ENCODE results near the gene VAPA. TPM values are rescaled to one million over a fixed set of nuclear protein-coding genes. Genes with fewer than 3 reads are reported as not detected.
A peak's percentile ranks its signal among the peaks of the same experiment; 100 is the strongest.

VAPA gene
- total and polyA plus RNA-seq, 9 of the 15 experiments (the other 6 are each of a cell fraction or from before 2014, with no cell fraction given): 219 to 902 (median 526) TPM

DNA sequence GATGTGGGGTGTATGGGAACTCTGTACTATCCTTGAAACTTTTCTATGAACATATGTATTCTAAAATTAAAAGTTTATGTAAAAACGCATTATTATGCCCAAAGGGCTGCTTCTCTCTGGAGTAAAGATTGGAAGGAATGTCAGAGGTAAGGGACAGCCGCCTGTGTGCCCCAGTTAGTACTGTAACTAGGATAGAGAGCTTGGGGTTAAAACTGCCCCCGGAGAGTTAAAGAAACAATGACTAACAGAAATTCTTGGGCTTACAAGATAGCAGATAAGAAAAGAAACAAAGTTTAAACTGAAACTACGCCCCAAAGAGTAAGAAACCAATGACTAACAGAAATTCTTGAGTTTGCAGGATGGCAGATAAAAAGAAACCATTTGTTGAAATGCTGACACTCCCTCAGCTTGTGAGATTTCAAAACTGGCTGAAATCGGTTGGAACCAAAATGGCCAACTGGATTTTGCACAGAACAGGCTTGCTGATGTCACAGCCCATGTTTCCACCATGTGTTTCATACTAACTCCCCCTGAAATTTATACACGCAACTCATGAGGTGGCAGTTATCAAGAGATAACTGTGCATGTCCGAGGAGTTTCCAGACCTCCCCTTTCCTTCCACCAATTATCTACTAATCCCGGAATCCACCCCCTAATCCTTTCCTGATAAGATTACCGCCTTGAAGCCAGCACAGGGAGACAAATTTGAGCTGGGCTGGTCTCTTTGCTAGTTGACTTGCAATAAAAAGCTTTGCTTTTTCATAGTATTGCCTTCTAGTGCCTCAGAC is 36.8 kb upstream of the VAPA start (continued):
- TF ChIP-seq FOS (IDR thresholded peaks at IDR 0.05; ENCODE audit: extremely low read depth, insufficient read length) (peak; percentile 17), EWSR1 (IDR thresholded peaks at IDR 0.05; ENCODE audit: borderline replicate concordance, low read depth, partially characterized antibody) (no peak), ZNF644 (tag; IDR thresholded peaks at IDR 0.05; ENCODE audit: low read depth) (peak; percentile 65; the same call in 1 of the 2 replicates), SMC3 (conservative IDR thresholded peaks at IDR 0.05; ENCODE audit: insufficient read depth, low read depth, low read length) (0 out of 2 replicates have a peak, but pooled peaks have one; percentile 4), NFATC3 (IDR thresholded peaks at IDR 0.05) (peak; percentile 73), ESRRA (IDR thresholded peaks at IDR 0.05; ENCODE audit: borderline replicate concordance, low read depth) (no peak), HLTF (IDR thresholded peaks at IDR 0.05) (peak; percentile 82; the same call in 1 of the 2 replicates), POLR2AphosphoS5 (IDR thresholded peaks at IDR 0.05; ENCODE audit: control insufficient read depth, insufficient read depth, low read depth, low read length) (peak; percentile 87), POLR2AphosphoS2 (IDR thresholded peaks at IDR 0.05; ENCODE audit: low read length) (peak; percentile 63; the same call in 1 of the 2 replicates)
- TF ChIP-seq, protein P1, sequence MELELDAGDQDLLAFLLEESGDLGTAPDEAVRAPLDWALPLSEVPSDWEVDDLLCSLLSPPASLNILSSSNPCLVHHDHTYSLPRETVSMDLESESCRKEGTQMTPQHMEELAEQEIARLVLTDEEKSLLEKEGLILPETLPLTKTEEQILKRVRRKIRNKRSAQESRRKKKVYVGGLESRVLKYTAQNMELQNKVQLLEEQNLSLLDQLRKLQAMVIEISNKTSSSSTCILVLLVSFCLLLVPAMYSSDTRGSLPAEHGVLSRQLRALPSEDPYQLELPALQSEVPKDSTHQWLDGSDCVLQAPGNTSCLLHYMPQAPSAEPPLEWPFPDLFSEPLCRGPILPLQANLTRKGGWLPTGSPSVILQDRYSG (tag; conservative IDR thresholded peaks at IDR 0.05; ENCODE audit: low read depth): 0 out of 2 replicates have a peak, but pooled peaks have one; percentile 5
- TF ChIP-seq, protein P2, sequence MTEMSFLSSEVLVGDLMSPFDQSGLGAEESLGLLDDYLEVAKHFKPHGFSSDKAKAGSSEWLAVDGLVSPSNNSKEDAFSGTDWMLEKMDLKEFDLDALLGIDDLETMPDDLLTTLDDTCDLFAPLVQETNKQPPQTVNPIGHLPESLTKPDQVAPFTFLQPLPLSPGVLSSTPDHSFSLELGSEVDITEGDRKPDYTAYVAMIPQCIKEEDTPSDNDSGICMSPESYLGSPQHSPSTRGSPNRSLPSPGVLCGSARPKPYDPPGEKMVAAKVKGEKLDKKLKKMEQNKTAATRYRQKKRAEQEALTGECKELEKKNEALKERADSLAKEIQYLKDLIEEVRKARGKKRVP (CRISPR knock-in tag; IDR thresholded peaks at IDR 0.05): peak; percentile 69
- TF ChIP-seq, protein P3, sequence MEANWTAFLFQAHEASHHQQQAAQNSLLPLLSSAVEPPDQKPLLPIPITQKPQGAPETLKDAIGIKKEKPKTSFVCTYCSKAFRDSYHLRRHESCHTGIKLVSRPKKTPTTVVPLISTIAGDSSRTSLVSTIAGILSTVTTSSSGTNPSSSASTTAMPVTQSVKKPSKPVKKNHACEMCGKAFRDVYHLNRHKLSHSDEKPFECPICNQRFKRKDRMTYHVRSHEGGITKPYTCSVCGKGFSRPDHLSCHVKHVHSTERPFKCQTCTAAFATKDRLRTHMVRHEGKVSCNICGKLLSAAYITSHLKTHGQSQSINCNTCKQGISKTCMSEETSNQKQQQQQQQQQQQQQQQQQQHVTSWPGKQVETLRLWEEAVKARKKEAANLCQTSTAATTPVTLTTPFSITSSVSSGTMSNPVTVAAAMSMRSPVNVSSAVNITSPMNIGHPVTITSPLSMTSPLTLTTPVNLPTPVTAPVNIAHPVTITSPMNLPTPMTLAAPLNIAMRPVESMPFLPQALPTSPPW (CRISPR knock-in tag; IDR thresholded peaks at IDR 0.05): no peak
- TF ChIP-seq, protein P4, sequence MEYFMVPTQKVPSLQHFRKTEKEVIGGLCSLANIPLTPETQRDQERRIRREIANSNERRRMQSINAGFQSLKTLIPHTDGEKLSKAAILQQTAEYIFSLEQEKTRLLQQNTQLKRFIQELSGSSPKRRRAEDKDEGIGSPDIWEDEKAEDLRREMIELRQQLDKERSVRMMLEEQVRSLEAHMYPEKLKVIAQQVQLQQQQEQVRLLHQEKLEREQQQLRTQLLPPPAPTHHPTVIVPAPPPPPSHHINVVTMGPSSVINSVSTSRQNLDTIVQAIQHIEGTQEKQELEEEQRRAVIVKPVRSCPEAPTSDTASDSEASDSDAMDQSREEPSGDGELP (CRISPR knock-in tag; IDR thresholded peaks at IDR 0.05; ENCODE audit: borderline replicate concordance): peak; percentile 85
- TF ChIP-seq, protein P5, sequence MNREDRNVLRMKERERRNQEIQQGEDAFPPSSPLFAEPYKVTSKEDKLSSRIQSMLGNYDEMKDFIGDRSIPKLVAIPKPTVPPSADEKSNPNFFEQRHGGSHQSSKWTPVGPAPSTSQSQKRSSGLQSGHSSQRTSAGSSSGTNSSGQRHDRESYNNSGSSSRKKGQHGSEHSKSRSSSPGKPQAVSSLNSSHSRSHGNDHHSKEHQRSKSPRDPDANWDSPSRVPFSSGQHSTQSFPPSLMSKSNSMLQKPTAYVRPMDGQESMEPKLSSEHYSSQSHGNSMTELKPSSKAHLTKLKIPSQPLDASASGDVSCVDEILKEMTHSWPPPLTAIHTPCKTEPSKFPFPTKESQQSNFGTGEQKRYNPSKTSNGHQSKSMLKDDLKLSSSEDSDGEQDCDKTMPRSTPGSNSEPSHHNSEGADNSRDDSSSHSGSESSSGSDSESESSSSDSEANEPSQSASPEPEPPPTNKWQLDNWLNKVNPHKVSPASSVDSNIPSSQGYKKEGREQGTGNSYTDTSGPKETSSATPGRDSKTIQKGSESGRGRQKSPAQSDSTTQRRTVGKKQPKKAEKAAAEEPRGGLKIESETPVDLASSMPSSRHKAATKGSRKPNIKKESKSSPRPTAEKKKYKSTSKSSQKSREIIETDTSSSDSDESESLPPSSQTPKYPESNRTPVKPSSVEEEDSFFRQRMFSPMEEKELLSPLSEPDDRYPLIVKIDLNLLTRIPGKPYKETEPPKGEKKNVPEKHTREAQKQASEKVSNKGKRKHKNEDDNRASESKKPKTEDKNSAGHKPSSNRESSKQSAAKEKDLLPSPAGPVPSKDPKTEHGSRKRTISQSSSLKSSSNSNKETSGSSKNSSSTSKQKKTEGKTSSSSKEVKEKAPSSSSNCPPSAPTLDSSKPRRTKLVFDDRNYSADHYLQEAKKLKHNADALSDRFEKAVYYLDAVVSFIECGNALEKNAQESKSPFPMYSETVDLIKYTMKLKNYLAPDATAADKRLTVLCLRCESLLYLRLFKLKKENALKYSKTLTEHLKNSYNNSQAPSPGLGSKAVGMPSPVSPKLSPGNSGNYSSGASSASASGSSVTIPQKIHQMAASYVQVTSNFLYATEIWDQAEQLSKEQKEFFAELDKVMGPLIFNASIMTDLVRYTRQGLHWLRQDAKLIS (CRISPR knock-in tag; IDR thresholded peaks at IDR 0.05): peak; percentile 71
- TF ChIP-seq, protein P6, sequence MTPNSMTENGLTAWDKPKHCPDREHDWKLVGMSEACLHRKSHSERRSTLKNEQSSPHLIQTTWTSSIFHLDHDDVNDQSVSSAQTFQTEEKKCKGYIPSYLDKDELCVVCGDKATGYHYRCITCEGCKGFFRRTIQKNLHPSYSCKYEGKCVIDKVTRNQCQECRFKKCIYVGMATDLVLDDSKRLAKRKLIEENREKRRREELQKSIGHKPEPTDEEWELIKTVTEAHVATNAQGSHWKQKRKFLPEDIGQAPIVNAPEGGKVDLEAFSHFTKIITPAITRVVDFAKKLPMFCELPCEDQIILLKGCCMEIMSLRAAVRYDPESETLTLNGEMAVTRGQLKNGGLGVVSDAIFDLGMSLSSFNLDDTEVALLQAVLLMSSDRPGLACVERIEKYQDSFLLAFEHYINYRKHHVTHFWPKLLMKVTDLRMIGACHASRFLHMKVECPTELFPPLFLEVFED (CRISPR knock-in tag; conservative IDR thresholded peaks at IDR 0.05): peak; percentile 43; the same call in 1 of the 2 replicates
